ENCODE data around the gene POLD4.
"Not testable (repeated sequence)": the region's sequence is repeated elsewhere in the genome, so short reads cannot be mapped to it uniquely, and the experiment has no call there.

POLD4 gene

DNA sequence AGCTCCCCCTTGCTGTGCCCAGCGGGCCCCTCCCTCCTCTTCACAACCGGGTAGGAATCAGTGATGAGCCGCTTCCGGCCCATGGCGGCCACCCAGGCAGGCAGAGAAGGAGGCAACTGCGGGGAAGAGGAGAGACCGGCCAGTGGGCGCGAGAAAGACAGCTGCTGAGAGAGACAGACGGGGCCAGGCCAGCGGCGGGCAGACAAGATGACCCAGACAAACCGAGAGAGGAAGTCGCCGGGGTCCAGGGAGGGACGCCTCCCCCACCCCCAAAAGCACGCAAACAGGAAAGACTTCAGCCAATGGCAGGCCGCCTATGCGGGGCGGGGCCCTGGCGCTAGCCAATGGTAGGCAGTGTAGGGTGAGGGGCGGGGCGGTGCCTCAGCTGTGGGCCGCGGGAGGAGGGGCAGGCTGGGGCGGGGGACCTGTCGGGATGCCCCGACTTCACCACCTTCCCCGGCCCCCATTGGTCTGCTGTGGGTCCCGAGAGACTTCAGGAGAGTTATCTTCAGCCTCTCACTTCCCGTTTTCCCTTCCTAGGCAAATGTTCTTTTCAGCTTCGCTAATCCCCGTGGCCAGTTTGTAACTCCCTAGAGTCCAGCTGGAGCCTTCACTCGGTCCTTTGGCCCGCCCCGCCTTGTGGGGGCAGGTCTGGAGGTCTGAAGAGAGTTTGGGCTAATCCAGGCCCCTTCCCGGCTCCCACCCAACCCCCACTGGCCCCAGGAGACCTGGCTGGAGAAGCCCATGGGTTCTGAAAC is at the start of gene POLD4:
Gene POLD4, minus strand, starts transcription at position 230 of the 758 bp plus-strand sequence. Its CDS starts 147 bp downstream, at position 83.
- peak; percentile 85 for DNase-seq (ENCODE audit: low read depth)
- H3K4me3 ChIP-seq (ENCODE audit: low read depth, low read length), result peak within 1 kb of the TSS; percentile 87
- TF ChIP-seq, protein P1, sequence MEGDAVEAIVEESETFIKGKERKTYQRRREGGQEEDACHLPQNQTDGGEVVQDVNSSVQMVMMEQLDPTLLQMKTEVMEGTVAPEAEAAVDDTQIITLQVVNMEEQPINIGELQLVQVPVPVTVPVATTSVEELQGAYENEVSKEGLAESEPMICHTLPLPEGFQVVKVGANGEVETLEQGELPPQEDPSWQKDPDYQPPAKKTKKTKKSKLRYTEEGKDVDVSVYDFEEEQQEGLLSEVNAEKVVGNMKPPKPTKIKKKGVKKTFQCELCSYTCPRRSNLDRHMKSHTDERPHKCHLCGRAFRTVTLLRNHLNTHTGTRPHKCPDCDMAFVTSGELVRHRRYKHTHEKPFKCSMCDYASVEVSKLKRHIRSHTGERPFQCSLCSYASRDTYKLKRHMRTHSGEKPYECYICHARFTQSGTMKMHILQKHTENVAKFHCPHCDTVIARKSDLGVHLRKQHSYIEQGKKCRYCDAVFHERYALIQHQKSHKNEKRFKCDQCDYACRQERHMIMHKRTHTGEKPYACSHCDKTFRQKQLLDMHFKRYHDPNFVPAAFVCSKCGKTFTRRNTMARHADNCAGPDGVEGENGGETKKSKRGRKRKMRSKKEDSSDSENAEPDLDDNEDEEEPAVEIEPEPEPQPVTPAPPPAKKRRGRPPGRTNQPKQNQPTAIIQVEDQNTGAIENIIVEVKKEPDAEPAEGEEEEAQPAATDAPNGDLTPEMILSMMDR (IDR thresholded peaks at IDR 0.05; ENCODE audit: low read depth, low read length, missing control alignments), result no peak

DNA sequence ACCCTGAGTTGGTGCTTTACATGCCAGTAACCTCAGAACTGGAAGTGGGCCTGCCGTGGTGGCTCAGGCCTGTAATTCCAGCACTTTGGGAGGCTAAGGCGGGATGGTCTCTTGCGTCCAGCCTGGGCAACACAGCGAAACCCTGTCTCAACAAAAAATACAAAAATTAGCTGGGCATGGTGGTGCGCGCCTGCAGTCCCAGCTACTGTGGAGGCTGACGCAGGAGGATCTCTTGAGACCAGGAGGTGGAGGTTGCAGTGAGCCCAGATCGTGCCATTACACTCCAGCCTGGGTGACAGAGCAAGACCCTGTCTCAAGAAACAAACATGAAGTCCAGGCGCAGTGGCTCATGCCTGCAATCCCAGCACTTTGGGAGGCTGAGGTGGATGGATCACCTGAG is 49.7 kb upstream of the POLD4 start:
- not testable (repeated sequence) for DNase-seq (ENCODE audit: low read depth)
- H3K4me3 ChIP-seq (ENCODE audit: low read depth, low read length), result peak overlapping the region; percentile 67

- peak overlapping the region; percentile 48 for H3K4me3 ChIP-seq (ENCODE audit: low read depth, low read length)
- DNase-seq (ENCODE audit: low read depth), result not testable (repeated sequence)
Observed at GRCh38 chr11:67402192-67402839, 49.0 kb upstream of the POLD4 start.

DNA sequence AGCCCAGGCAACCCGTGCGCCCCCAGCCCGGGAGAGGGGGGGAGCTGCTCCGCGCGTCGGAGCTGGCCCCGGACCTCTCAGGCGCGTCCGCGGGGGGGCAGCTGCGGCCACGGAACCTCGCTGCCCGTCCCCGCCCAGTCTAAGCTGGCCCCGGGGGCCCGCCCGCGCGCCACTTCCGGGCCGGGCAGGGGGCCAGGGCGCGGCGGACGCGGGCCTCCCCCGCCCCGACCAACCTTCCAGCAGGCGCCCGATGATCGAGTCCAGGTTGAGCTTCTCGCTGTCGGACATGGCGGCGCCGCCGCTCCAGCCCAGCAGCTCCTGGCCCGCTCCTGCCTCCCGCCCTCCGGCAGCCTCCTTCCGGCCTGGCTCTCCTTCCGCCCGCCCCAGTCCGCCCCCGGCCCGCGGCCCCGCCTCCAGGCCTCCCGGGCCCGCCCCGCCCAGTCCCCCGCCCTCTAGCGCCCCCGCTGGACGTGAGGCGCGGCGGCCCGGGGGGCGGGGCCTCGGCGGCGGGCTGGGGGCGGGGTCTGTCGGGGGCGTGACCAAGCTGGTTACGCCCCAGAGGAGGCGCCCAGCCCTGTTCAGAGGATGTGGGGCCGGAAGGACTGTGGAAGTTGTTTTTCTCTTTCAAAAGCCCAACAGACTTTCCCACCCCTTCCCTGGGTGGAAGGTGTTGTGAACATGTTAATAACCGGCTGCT is 48.3 kb upstream of the POLD4 start, which contains the start of gene PPP1CA:
Gene PPP1CA, minus strand, starts transcription at position 364 of the 697 bp plus-strand sequence. Its CDS starts 76 bp downstream, at position 288.
- DNase-seq (ENCODE audit: low read depth), result peak; percentile 57
- peak within 1 kb of the TSS; percentile 86 for H3K4me3 ChIP-seq (ENCODE audit: low read depth, low read length)
- TF ChIP-seq, protein P1 (IDR thresholded peaks at IDR 0.05; ENCODE audit: low read depth, low read length, missing control alignments), result peak; percentile 24

- DNase-seq (ENCODE audit: low read depth), result no peak
- TF ChIP-seq, protein P1 (IDR thresholded peaks at IDR 0.05; ENCODE audit: low read depth, low read length, missing control alignments), result no peak
- H3K4me3 ChIP-seq (ENCODE audit: low read depth, low read length), result peak overlapping the region; percentile 86
Observed at GRCh38 chr11:67400942-67401494, 47.7 kb upstream of the POLD4 start.

DNA sequence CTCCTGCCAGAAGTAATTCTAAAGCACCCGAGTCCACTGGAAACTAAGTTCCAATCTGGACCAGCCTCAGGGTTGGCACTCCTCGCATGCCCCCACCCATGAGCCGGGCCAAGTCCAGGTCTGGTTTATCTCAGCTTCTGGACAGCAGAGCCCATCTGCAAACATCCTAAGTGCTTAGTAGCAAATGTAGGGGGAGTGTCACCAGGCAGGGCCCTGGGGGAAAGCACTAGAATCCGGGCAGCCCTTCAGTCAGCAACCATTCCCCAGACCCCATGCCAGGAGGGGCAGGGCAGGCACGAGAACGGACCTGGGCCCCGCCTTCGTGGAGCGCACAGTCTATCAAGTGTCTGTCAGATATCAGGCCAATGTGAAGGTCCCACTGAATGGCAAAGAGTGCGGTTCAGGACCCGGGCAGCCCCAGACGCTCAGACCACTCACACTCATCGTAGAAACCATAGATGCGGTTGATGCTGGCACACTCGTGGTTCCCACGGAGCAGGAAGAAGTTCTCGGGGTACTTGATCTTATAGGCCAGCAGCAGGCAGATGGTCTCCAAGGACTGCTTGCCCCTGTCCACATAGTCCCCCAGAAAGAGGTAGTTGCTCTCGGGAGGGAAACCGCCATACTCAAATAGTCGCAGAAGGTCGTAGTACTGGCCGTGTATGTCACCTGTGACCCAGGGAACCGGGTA is 47.0 kb upstream of the POLD4 start:
- DNase-seq (ENCODE audit: low read depth), result no peak
- TF ChIP-seq, protein P1 (IDR thresholded peaks at IDR 0.05; ENCODE audit: low read depth, low read length, missing control alignments), result no peak
- peak overlapping the region; percentile 86 for H3K4me3 ChIP-seq (ENCODE audit: low read depth, low read length)

DNA sequence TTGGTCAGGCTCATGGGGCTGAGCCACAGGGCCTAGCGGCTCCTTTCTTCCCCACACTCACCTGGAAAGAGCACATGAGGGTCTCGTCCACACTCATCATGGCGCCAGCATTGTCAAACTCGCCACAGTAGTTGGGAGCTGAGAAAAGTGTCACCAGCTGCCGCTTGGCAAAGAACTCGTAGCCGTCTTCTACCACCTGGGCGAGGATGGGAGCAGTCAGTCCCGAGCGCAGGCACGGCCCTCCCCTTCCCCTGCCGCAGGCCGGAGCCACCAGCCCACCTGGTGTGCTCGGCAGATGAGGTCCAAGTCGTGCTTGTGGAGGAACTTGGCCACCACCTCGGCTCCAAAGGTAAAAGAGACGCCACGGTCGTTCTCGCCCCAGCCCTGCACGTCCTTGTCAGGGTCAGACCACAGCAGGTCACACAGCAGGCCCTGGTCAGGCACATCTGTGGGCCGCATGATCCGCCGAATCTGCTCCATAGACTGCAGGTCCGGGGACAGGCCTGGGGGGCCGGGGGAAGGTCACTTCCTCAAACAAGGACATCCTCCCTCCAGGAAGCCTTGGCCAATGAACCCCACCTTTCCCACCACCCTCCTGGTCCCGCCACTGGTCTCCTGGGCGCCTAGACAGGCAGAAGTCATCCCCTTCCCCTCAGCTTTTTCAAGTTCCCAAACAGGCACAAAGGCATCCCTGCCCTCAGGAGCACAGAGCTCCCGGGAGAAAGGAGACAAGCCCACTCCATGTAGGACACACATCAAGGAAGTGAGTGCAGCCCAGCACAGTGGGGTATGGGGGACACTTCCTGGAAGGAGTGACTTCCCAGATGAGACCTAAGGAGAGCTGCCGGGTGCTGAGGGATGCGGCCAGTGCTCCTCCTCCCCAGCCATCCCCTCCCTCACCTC is 45.6 kb upstream of the POLD4 start:
- TF ChIP-seq, protein P1 (IDR thresholded peaks at IDR 0.05; ENCODE audit: low read depth, low read length, missing control alignments), result no peak
- DNase-seq (ENCODE audit: low read depth), result no peak
- H3K4me3 ChIP-seq (ENCODE audit: low read depth, low read length), result no peak overlapping the region
